GM12892 (cell line): ENCODE measurements around the gene CD2BP2.

Experiments
- POLR2A ChIP-seq: IDR thresholded peaks from 2 replicates; pipeline ENCODE4 v1.6.1; 2011; ENCODE audit warnings: low read depth, low read length, control low read depth
- TAF1 ChIP-seq: IDR thresholded peaks from 2 replicates; pipeline ENCODE4 v1.6.1; 2011; ENCODE audit warnings: low read depth, mild to moderate bottlenecking, control low read depth, low read length, borderline replicate concordance

- TF ChIP-seq POLR2A (no peak), TAF1 (no peak)
Observed at GRCh38 chr16:30367349-30368009, 12.4 kb upstream of the CD2BP2 start.
